ENCODE measurements around the gene NFKBIL1. TPM values are rescaled to one million over a fixed set of nuclear protein-coding genes. Genes with fewer than 3 reads are reported as not detected.

Gene NFKBIL1
- total and polyA plus RNA-seq, 9 of the 15 experiments (the other 6 are each of a cell fraction or from before 2014, with no cell fraction given), result 0.49 to 33.1 (median 7.6) TPM

DNA sequence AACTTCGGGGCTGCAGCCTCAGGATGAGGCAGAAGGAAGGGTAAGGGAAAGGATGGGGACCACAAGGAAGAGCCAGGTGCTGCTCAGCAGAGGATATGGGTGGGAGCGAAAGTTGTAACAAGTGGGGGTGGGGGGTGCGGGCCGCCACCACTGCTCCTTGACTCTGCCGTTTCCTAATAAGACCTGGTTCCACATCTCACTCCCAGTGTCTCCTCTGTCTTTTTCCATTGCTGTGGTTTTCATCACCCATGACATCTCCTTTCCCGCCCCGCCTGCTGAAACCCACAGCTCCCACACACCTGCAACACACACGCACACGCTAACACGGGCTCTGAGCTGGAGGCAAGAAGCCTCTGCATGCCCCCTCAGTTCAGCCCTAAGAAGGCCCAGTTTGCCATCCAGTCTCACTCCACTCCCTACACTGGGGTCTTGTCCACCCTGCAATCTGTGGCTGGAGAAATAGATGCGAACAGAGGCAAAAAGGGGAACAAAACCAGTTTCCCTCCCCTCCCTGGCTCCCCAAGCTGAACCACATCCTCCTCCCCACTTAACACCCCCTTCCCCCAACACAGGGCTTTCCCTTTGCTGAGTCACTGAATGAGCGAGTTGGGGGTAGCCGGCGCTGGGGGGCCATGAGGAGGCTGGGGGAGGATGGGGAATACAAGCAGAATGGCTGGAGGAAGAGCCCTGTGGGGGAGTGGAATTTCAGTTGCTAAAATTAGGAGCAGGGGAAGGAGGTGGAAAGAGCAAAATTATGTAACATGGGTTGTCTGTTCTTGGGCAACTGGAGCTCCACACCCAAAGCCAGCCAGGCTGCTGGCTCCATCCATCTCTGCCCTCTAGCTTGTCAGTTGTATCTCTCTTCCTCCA, 11.5 kb downstream of the NFKBIL1 start (continued):
- TF ChIP-seq, protein P1, sequence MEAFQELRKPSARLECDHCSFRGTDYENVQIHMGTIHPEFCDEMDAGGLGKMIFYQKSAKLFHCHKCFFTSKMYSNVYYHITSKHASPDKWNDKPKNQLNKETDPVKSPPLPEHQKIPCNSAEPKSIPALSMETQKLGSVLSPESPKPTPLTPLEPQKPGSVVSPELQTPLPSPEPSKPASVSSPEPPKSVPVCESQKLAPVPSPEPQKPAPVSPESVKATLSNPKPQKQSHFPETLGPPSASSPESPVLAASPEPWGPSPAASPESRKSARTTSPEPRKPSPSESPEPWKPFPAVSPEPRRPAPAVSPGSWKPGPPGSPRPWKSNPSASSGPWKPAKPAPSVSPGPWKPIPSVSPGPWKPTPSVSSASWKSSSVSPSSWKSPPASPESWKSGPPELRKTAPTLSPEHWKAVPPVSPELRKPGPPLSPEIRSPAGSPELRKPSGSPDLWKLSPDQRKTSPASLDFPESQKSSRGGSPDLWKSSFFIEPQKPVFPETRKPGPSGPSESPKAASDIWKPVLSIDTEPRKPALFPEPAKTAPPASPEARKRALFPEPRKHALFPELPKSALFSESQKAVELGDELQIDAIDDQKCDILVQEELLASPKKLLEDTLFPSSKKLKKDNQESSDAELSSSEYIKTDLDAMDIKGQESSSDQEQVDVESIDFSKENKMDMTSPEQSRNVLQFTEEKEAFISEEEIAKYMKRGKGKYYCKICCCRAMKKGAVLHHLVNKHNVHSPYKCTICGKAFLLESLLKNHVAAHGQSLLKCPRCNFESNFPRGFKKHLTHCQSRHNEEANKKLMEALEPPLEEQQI (IDR thresholded peaks at IDR 0.05), result no peak
- TF ChIP-seq POLR2H (tag; IDR thresholded peaks at IDR 0.05; ENCODE audit: low read depth), result peak; percentile 41; the same call in 1 of the 2 replicates
- 0 out of 2 replicates have a peak, but pooled peaks have one; percentile 3 for TF ChIP-seq ZNF79 (CRISPR knock-in tag; IDR thresholded peaks at IDR 0.05; ENCODE audit: low read depth)
- TF ChIP-seq, protein P2, sequence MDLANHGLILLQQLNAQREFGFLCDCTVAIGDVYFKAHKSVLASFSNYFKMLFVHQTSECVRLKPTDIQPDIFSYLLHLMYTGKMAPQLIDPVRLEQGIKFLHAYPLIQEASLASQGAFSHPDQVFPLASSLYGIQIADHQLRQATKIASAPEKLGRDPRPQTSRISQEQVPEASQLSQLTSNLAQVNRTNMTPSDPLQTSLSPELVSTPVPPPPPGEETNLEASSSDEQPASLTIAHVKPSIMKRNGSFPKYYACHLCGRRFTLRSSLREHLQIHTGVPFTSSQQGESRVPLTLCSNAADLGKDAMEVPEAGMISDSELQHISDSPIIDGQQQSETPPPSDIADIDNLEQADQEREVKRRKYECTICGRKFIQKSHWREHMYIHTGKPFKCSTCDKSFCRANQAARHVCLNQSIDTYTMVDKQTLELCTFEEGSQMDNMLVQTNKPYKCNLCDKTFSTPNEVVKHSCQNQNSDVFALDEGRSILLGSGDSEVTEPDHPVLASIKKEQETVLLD (IDR thresholded peaks at IDR 0.05), result no peak
- TF ChIP-seq ZNF57 (CRISPR knock-in tag; IDR thresholded peaks at IDR 0.05), result no peak
- no peak for TF ChIP-seq ZNF140 (CRISPR knock-in tag; IDR thresholded peaks at IDR 0.05)
- no peak for TF ChIP-seq MXI1 (IDR thresholded peaks at IDR 0.05; ENCODE audit: low read depth, low read length)
- TF ChIP-seq YBX1 (IDR thresholded peaks at IDR 0.05), result no peak
- no peak for TF ChIP-seq NR2C2 (CRISPR knock-in tag; IDR thresholded peaks at IDR 0.05)
- peak; percentile 47; the same call in 1 of the 2 replicates for TF ChIP-seq NR2C2 (tag; IDR thresholded peaks at IDR 0.05)
- TF ChIP-seq NCOR1 (IDR thresholded peaks at IDR 0.05), result peak; percentile 68
- TF ChIP-seq RHOXF2B (CRISPR knock-in tag; conservative IDR thresholded peaks at IDR 0.05), result no peak; the same call in 1 of the 2 replicates
- TF ChIP-seq ZNF696 (CRISPR knock-in tag; conservative IDR thresholded peaks at IDR 0.05), result no peak
- no peak; the same call in 1 of the 2 replicates for TF ChIP-seq ETV1 (tag; conservative IDR thresholded peaks at IDR 0.05; ENCODE audit: low read depth)
- TF ChIP-seq HEY1 (CRISPR knock-in tag; IDR thresholded peaks at IDR 0.05; ENCODE audit: borderline replicate concordance), result no peak
- TF ChIP-seq CEBPG (CRISPR knock-in tag; IDR thresholded peaks at IDR 0.05), result peak; percentile 92
- peak; percentile 52 to 94 for TF ChIP-seq CEBPG (tag; conservative IDR thresholded peaks at IDR 0.05 in 1 of 2, IDR thresholded peaks at IDR 0.05 in 1 of 2)
- no peak for TF ChIP-seq NUFIP1 (IDR thresholded peaks at IDR 0.05; ENCODE audit: partially characterized antibody)
- TF ChIP-seq BDP1 (IDR thresholded peaks at IDR 0.05; ENCODE audit: insufficient read depth, insufficient read length), result no peak
- no peak for TF ChIP-seq PTTG1 (tag; IDR thresholded peaks at IDR 0.05; ENCODE audit: low read depth)
- TF ChIP-seq, protein P3, sequence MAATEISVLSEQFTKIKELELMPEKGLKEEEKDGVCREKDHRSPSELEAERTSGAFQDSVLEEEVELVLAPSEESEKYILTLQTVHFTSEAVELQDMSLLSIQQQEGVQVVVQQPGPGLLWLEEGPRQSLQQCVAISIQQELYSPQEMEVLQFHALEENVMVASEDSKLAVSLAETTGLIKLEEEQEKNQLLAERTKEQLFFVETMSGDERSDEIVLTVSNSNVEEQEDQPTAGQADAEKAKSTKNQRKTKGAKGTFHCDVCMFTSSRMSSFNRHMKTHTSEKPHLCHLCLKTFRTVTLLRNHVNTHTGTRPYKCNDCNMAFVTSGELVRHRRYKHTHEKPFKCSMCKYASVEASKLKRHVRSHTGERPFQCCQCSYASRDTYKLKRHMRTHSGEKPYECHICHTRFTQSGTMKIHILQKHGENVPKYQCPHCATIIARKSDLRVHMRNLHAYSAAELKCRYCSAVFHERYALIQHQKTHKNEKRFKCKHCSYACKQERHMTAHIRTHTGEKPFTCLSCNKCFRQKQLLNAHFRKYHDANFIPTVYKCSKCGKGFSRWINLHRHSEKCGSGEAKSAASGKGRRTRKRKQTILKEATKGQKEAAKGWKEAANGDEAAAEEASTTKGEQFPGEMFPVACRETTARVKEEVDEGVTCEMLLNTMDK (IDR thresholded peaks at IDR 0.05; ENCODE audit: borderline replicate concordance, insufficient read depth, low read depth, low read length, poor library complexity, severe bottlenecking), result no peak
